Measurements from ENCODE around the gene TAOK2. TPM values are rescaled to one million over a fixed set of nuclear protein-coding genes. Genes with fewer than 3 reads are reported as not detected.

The TAOK2 gene
- total RNA-seq, 1 experiment from 2014 or later, result 76.2 TPM

GRCh38 chr16:30023586-30023985, 49.9 kb downstream of the TAOK2 start:
- Mint-ChIP-seq H3K9me3 (ENCODE audit: low read depth, unreplicated experiment) (no peaks in the 10 kb centered on the region), H3K27ac (ENCODE audit: unreplicated experiment) (no peak overlapping the region), H3K4me3 (ENCODE audit: low read depth, unreplicated experiment) (no peak overlapping the region), H3K27me3 (ENCODE audit: unreplicated experiment) (peaks cover 52% of the 10 kb centered on the region), H3K36me3 (ENCODE audit: insufficient read depth, unreplicated experiment) (peaks cover 15% of the 10 kb centered on the region), H3K4me1 (ENCODE audit: low read depth, unreplicated experiment) (peaks cover 18% of the 10 kb centered on the region)
- no peak for TF ChIP-seq CTCF (IDR thresholded peaks at IDR 0.05; ENCODE audit: unreplicated experiment)
- intact Hi-C loops (cut with micrococcal nuclease; ENCODE audit: unreplicated experiment), result loop anchor here (5.0 kb wide), 2 partner anchors 201 to 321 kb away; partner anchors contain the start of gene MVP
- CTCF ChIA-PET, result interaction anchor here (1.7 kb wide), 1 partner anchor 8 kb away, joined by 6 read pairs; no protein-coding TSS in a partner anchor
- no peak for DNase-seq
- BruUV-seq (replicated peaks), result no TSS peak

GRCh38 chr16:30024451-30024850, 50.8 kb downstream of the TAOK2 start:
- BruUV-seq (replicated peaks), result no TSS peak
- H3K36me3 Mint-ChIP-seq (ENCODE audit: insufficient read depth, unreplicated experiment), result peaks cover 15% of the 10 kb centered on the region
- H3K4me3 Mint-ChIP-seq (ENCODE audit: low read depth, unreplicated experiment), result no peak overlapping the region
- no peaks in the 10 kb centered on the region for H3K9me3 Mint-ChIP-seq (ENCODE audit: low read depth, unreplicated experiment)
- H3K4me1 Mint-ChIP-seq (ENCODE audit: low read depth, unreplicated experiment), result peaks cover 18% of the 10 kb centered on the region
- no peak for DNase-seq
- CTCF ChIA-PET, result no interaction called here
- H3K27ac Mint-ChIP-seq (ENCODE audit: unreplicated experiment), result no peak overlapping the region
- TF ChIP-seq CTCF (IDR thresholded peaks at IDR 0.05; ENCODE audit: unreplicated experiment), result no peak
- peaks cover 61% of the 10 kb centered on the region for H3K27me3 Mint-ChIP-seq (ENCODE audit: unreplicated experiment)
- intact Hi-C loops (cut with micrococcal nuclease; ENCODE audit: unreplicated experiment), result loop anchor here (5.0 kb wide), 2 partner anchors 202 to 322 kb away; partner anchors contain the start of gene MVP

- no peak overlapping the region for H3K4me3 Mint-ChIP-seq (ENCODE audit: low read depth, unreplicated experiment)
- H3K27ac Mint-ChIP-seq (ENCODE audit: unreplicated experiment), result no peak overlapping the region
- H3K27me3 Mint-ChIP-seq (ENCODE audit: unreplicated experiment), result peaks cover 68% of the 10 kb centered on the region
- H3K4me1 Mint-ChIP-seq (ENCODE audit: low read depth, unreplicated experiment), result peaks cover 18% of the 10 kb centered on the region
- CTCF ChIA-PET, result no interaction called here
- DNase-seq, result no peak
- intact Hi-C loops (cut with micrococcal nuclease; ENCODE audit: unreplicated experiment), result no loop called here
- H3K9me3 Mint-ChIP-seq (ENCODE audit: low read depth, unreplicated experiment), result no peaks in the 10 kb centered on the region
- BruUV-seq (replicated peaks), result no TSS peak
- TF ChIP-seq CTCF (IDR thresholded peaks at IDR 0.05; ENCODE audit: unreplicated experiment), result no peak
- H3K36me3 Mint-ChIP-seq (ENCODE audit: insufficient read depth, unreplicated experiment), result peaks cover 15% of the 10 kb centered on the region
Measured at GRCh38 chr16:30025156-30025555, 51.5 kb downstream of the TAOK2 start.

- DNase-seq, result no peak
- H3K4me3 Mint-ChIP-seq (ENCODE audit: low read depth, unreplicated experiment), result no peak overlapping the region
- CTCF ChIA-PET, result interaction anchor here (0.9 kb wide), 1 partner anchor 52 kb away, joined by 3 read pairs; the partner anchor contains the start of gene TAOK2
- peaks cover 72% of the 10 kb centered on the region for H3K27me3 Mint-ChIP-seq (ENCODE audit: unreplicated experiment)
- intact Hi-C loops (cut with micrococcal nuclease; ENCODE audit: unreplicated experiment), result no loop called here
- no peaks in the 10 kb centered on the region for H3K9me3 Mint-ChIP-seq (ENCODE audit: low read depth, unreplicated experiment)
- no TSS peak for BruUV-seq (replicated peaks)
- no peak overlapping the region for H3K27ac Mint-ChIP-seq (ENCODE audit: unreplicated experiment)
- peaks cover 18% of the 10 kb centered on the region for H3K4me1 Mint-ChIP-seq (ENCODE audit: low read depth, unreplicated experiment)
- no peak for TF ChIP-seq CTCF (IDR thresholded peaks at IDR 0.05; ENCODE audit: unreplicated experiment)
- H3K36me3 Mint-ChIP-seq (ENCODE audit: insufficient read depth, unreplicated experiment), result peaks cover 15% of the 10 kb centered on the region
Measured at GRCh38 chr16:30025574-30025973, 51.9 kb downstream of the TAOK2 start.
